ENCODE data around the gene RHOBTB3.
"Not testable (repeated sequence)": the region's sequence is repeated elsewhere in the genome, so short reads cannot be mapped to it uniquely, and the experiment has no call there.

Gene RHOBTB3

GRCh38 chr5:95730730-95731570 lies at the start of gene RHOBTB3:
Gene RHOBTB3, plus strand, starts transcription at chr5:95731336. Its CDS starts 347 bp downstream, at chr5:95731683.
- peak; percentile 61 for DNase-seq

- DNase-seq = no peak
Measured at GRCh38 chr5:95682891-95683290, 48.2 kb upstream of the RHOBTB3 start, which contains the start of gene SPATA9. Gene SPATA9, minus strand, starts transcription at chr5:95682991. Its CDS starts 137 bp downstream, at chr5:95682854.

- no peak for DNase-seq
Measured at GRCh38 chr5:95684361-95684760, 46.8 kb upstream of the RHOBTB3 start.

- no peak for DNase-seq
Measured at GRCh38 chr5:95686651-95687050, 44.5 kb upstream of the RHOBTB3 start.

- DNase-seq = no peak
Measured at GRCh38 chr5:95689680-95690079, 41.5 kb upstream of the RHOBTB3 start.

- no peak for DNase-seq
Measured at GRCh38 chr5:95690333-95690732, 40.8 kb upstream of the RHOBTB3 start.

- DNase-seq = no peak
Measured at GRCh38 chr5:95697781-95698681, 33.1 kb upstream of the RHOBTB3 start.

- no peak for DNase-seq
Measured at GRCh38 chr5:95699337-95699736, 31.8 kb upstream of the RHOBTB3 start.

GRCh38 chr5:95701074-95701473 lies 30.1 kb upstream of the RHOBTB3 start:
- no peak for DNase-seq

GRCh38 chr5:95704150-95704549 lies 27.0 kb upstream of the RHOBTB3 start:
- no peak for DNase-seq

GRCh38 chr5:95706196-95706595 lies 24.9 kb upstream of the RHOBTB3 start:
- DNase-seq = not testable (repeated sequence)

GRCh38 chr5:95707055-95707454 lies 24.1 kb upstream of the RHOBTB3 start:
- DNase-seq = no peak

GRCh38 chr5:95707534-95708188 lies 23.5 kb upstream of the RHOBTB3 start:
- DNase-seq = not testable (repeated sequence)

GRCh38 chr5:95708876-95709275 lies 22.3 kb upstream of the RHOBTB3 start:
- no peak for DNase-seq

- DNase-seq = no peak
Measured at GRCh38 chr5:95709967-95710650, 21.0 kb upstream of the RHOBTB3 start.

GRCh38 chr5:95710651-95711500 lies 20.3 kb upstream of the RHOBTB3 start:
- not testable (repeated sequence) for DNase-seq

GRCh38 chr5:95711501-95712346 lies 19.4 kb upstream of the RHOBTB3 start:
- DNase-seq = no peak

GRCh38 chr5:95712347-95712958 lies 18.7 kb upstream of the RHOBTB3 start:
- no peak for DNase-seq

GRCh38 chr5:95713246-95713645 lies 17.9 kb upstream of the RHOBTB3 start:
- DNase-seq = not testable (repeated sequence)

Data from suppressor macrophage treated with lipopolysaccharide for 4 hours (primary cell).